IMR-90 (cell line): ENCODE data around the gene TPST1. TPM values are rescaled to one million over a fixed set of nuclear protein-coding genes. Genes with fewer than 3 reads are reported as not detected.

Experiments used
- ATAC-seq: fragments of 200-7000 bp; cut with Tn5 transposase; 2 replicates; pipeline ENCODE4 v1.9.1; 2020; ENCODE audit warnings: low read depth, mild to moderate bottlenecking, moderate library complexity
- BruUV-seq: library from RNA; stranded (reverse); fragments of 400-500 nt; replicated peaks from 2 replicates; lab custom pipeline; 2021; lab: Mats Ljungman, UMichigan
- CTCF ChIA-PET: fragments of 300-600 bp; formaldehyde crosslinking; extraction: SDS; loops from one replicate; lab custom pipeline; 2021; ENCODE audit warnings: antibody characterized with exemption; lab: Yijun Ruan, JAX
- POLR2A ChIA-PET: fragments of 300-600 bp; sonication (Branson Sonifier 250); formaldehyde crosslinking; loops from one replicate; lab custom pipeline; 2022; ENCODE audit warnings: antibody characterized with exemption; ENCODE audit not compliant: unreplicated experiment; lab: Charles Lee
- DNase-seq: peaks from one replicate; pipeline ENCODE4 v3.0.0; 2013
- H2AFZ ChIP-seq: replicated peaks from 2 replicates; pipeline ENCODE3; 2013; ENCODE audit warnings: low read length, mild to moderate bottlenecking; ENCODE audit not compliant: poor library complexity
- H2AK5ac ChIP-seq: 2 replicates; pipeline ENCODE4 v1.6.1; 2013; ENCODE audit warnings: low read depth, low read length, inconsistent platforms
- H2AK9ac ChIP-seq: replicated peaks from 2 replicates; pipeline ENCODE3; 2013; ENCODE audit warnings: mild to moderate bottlenecking, low read depth, low read length, moderate library complexity; ENCODE audit not compliant: poor library complexity
- H2BK120ac ChIP-seq: 2 replicates; pipeline ENCODE4 v1.6.1; 2013; ENCODE audit warnings: low read depth, low read length, inconsistent platforms
- H2BK15ac ChIP-seq: 3 replicates; pipeline ENCODE4 v1.6.1; 2013; ENCODE audit warnings: low read depth, low read length, inconsistent platforms
- H2BK20ac ChIP-seq: 2 replicates; pipeline ENCODE4 v1.6.1; 2013; ENCODE audit warnings: low read depth, mild to moderate bottlenecking, inconsistent platforms, low read length, moderate library complexity
- H2BK5ac ChIP-seq: 2 replicates; pipeline ENCODE4 v1.6.1; 2013; ENCODE audit warnings: mild to moderate bottlenecking, low read depth, low read length, inconsistent platforms; ENCODE audit not compliant: poor library complexity, severe bottlenecking
- H3K14ac ChIP-seq: replicated peaks from 2 replicates; pipeline ENCODE4 v1.6.1; 2013; ENCODE audit warnings: low read depth, low read length, inconsistent platforms
- H3K18ac ChIP-seq: 2 replicates; pipeline ENCODE4 v1.6.1; 2013; ENCODE audit warnings: low read depth, low read length, control low read depth
- H3K23ac ChIP-seq: 2 replicates; pipeline ENCODE4 v1.6.1; 2013; ENCODE audit warnings: low read depth, low read length, inconsistent platforms
- H3K27ac ChIP-seq: 2 replicates; pipeline ENCODE4 v1.5.1; 2013; ENCODE audit warnings: mild to moderate bottlenecking, control low read depth, low read length; ENCODE audit not compliant: insufficient read depth
- H3K27me3 ChIP-seq: 2 replicates; pipeline ENCODE4 v1.6.1; 2013; ENCODE audit warnings: low read length; ENCODE audit not compliant: control insufficient read depth, insufficient read depth
- H3K36me3 ChIP-seq: 2 replicates; pipeline ENCODE4 v1.6.1; 2013; ENCODE audit warnings: low read length, mixed read lengths; ENCODE audit not compliant: control insufficient read depth, insufficient read depth
- H3K4ac ChIP-seq: 2 replicates; pipeline ENCODE4 v1.6.1; 2013; ENCODE audit warnings: low read depth, low read length, inconsistent platforms
- H3K4me1 ChIP-seq: 2 replicates; pipeline ENCODE4 v1.6.1; 2013; ENCODE audit warnings: low read length, mixed read lengths; ENCODE audit not compliant: control insufficient read depth, insufficient read depth
- H3K4me2 ChIP-seq: 2 replicates; pipeline ENCODE4 v1.6.1; 2013; ENCODE audit warnings: low read depth, mild to moderate bottlenecking, control low read depth, low read length, moderate library complexity
- H3K4me3 ChIP-seq: 2 replicates; pipeline ENCODE4 v1.5.1; 2013; ENCODE audit warnings: low read depth, mild to moderate bottlenecking, control low read depth, low read length, moderate library complexity; ENCODE audit not compliant: insufficient read depth
- H3K56ac ChIP-seq: 2 replicates; pipeline ENCODE4 v1.6.1; 2013; ENCODE audit warnings: low read length, inconsistent platforms; ENCODE audit not compliant: insufficient read depth; ENCODE audit errors: extremely low read depth
- H3K79me1 ChIP-seq, 2 experiments: 2 replicates each; pipeline ENCODE4 v1.6.1; 2013; ENCODE audit warnings: low read length in 2 of 2, inconsistent platforms in 1 of 2, low read depth in 1 of 2
- H3K9ac ChIP-seq: 2 replicates; pipeline ENCODE4 v1.6.1; 2013; ENCODE audit warnings: low read depth, low read length, control low read depth
- H3K9me1 ChIP-seq: 2 replicates; pipeline ENCODE4 v1.6.1; 2013; ENCODE audit warnings: low read length, inconsistent platforms; ENCODE audit not compliant: insufficient read depth
- H3K9me3 ChIP-seq: 2 replicates; pipeline ENCODE4 v1.6.1; 2013; ENCODE audit warnings: low read length; ENCODE audit not compliant: control insufficient read depth, insufficient read depth
- H4K20me1 ChIP-seq: 2 replicates; pipeline ENCODE4 v1.6.1; 2013; ENCODE audit warnings: low read length, inconsistent platforms; ENCODE audit not compliant: insufficient read depth
- H4K5ac ChIP-seq: 2 replicates; pipeline ENCODE4 v1.6.1; 2013; ENCODE audit warnings: mild to moderate bottlenecking, low read depth, low read length, control low read depth
- H4K8ac ChIP-seq, 2 experiments: 2 replicates each; pipeline ENCODE4 v1.6.1; 2013; ENCODE audit warnings: low read depth in 2 of 2, low read length in 2 of 2, control low read depth in 1 of 2, inconsistent platforms in 1 of 2
- H4K91ac ChIP-seq: 2 replicates; pipeline ENCODE4 v1.6.1; 2013; ENCODE audit warnings: low read depth, low read length, inconsistent platforms; ENCODE audit not compliant: insufficient read depth
- BHLHE40 ChIP-seq: fragments of 150-350 bp; IDR thresholded peaks from 2 replicates; pipeline ENCODE4 v1.6.1; 2016; ENCODE audit warnings: mild to moderate bottlenecking, low read depth, low read length
- CEBPB ChIP-seq: IDR thresholded peaks from 2 replicates; pipeline ENCODE4 v1.6.1; 2012; ENCODE audit warnings: low read depth, low read length, improper control_type of control experiment
- CHD1 ChIP-seq: IDR thresholded peaks from 2 replicates; pipeline ENCODE4 v1.6.1; 2012; ENCODE audit warnings: low read depth, low read length, improper control_type of control experiment
- CTCF ChIP-seq: conservative IDR thresholded peaks from 2 replicates; pipeline ENCODE4 v1.5.1; 2012; ENCODE audit warnings: mild to moderate bottlenecking, low read depth, low read length, improper control_type of control experiment
- ELK1 ChIP-seq: fragments of 150-350 bp; IDR thresholded peaks from 2 replicates; pipeline ENCODE4 v1.6.1; 2016; ENCODE audit warnings: low read depth, mild to moderate bottlenecking, low read length, moderate library complexity, borderline replicate concordance
- FOS ChIP-seq: fragments of 150-350 bp; IDR thresholded peaks from 2 replicates; pipeline ENCODE4 v1.6.1; 2016; ENCODE audit warnings: low read depth, low read length
- MAFK ChIP-seq: IDR thresholded peaks from 2 replicates; pipeline ENCODE4 v1.6.1; 2012; ENCODE audit warnings: low read depth, low read length, improper control_type of control experiment
- MAZ ChIP-seq: IDR thresholded peaks from 2 replicates; pipeline ENCODE4 v1.6.1; 2012; ENCODE audit warnings: low read depth, mild to moderate bottlenecking, low read length, improper control_type of control experiment, moderate library complexity, borderline replicate concordance
- MXI1 ChIP-seq: IDR thresholded peaks from 2 replicates; pipeline ENCODE4 v1.6.1; 2012; ENCODE audit warnings: low read depth, mild to moderate bottlenecking, low read length, moderate library complexity, borderline replicate concordance
- NFE2L2 ChIP-seq: fragments of 150-350 bp; IDR thresholded peaks from 2 replicates; pipeline ENCODE4 v1.6.1; 2016; ENCODE audit warnings: low read depth, mild to moderate bottlenecking, low read length
- POLR2A ChIP-seq: IDR thresholded peaks from 2 replicates; pipeline ENCODE4 v1.6.1; 2012; ENCODE audit warnings: mild to moderate bottlenecking, low read depth, low read length
- RAD21 ChIP-seq: IDR thresholded peaks from 2 replicates; pipeline ENCODE4 v1.6.1; 2012; ENCODE audit warnings: low read length, improper control_type of control experiment
- RCOR1 ChIP-seq: IDR thresholded peaks from 2 replicates; pipeline ENCODE4 v1.6.1; 2012; ENCODE audit warnings: mild to moderate bottlenecking, low read length, improper control_type of control experiment; ENCODE audit not compliant: insufficient replicate concordance
- RFX5 ChIP-seq: IDR thresholded peaks from 2 replicates; pipeline ENCODE4 v1.8.0; 2012; ENCODE audit warnings: low read depth, mild to moderate bottlenecking, low read length, moderate library complexity
- SMC3 ChIP-seq: fragments of 150-350 bp; IDR thresholded peaks from 2 replicates; pipeline ENCODE4 v1.6.1; 2016; ENCODE audit warnings: low read depth, mild to moderate bottlenecking, antibody characterized with exemption, low read length, moderate library complexity
- USF2 ChIP-seq: fragments of 150-350 bp; IDR thresholded peaks from 2 replicates; pipeline ENCODE4 v1.6.1; 2017; ENCODE audit warnings: mild to moderate bottlenecking, antibody characterized with exemption, low read length, low read depth
- WGBS, 2 experiments: methylation state at CpG; one replicate each; pipeline versions ENCODE4 v1.1.5 to v1.1.7; 2013; ENCODE audit warnings: missing lambda C conversion rate in 2 of 2; ENCODE audit not compliant: insufficient read length in 1 of 2; ENCODE audit errors: extremely low coverage in 2 of 2; 5-methylcytosine and 5-hydroxymethylcytosine counted together
- dilution Hi-C: fragments of 300-500 bp; cut with HindIII; formaldehyde crosslinking; loops from one replicate; pipeline ENCODE4 v1.14.3; 2018; ENCODE audit warnings: low sequenced_read_pairs; ENCODE audit not compliant: unreplicated experiment
- in situ Hi-C: fragments of 300-500 bp; cut with MboI; formaldehyde crosslinking; loops from 3 replicates; pipeline ENCODE4 v1.14.3; 2019; ENCODE audit warnings: low sequenced_read_pairs, inconsistent platforms, mixed read lengths
- intact Hi-C: fragments of 100-400 bp; cut with micrococcal nuclease; formaldehyde crosslinking; loops from 2 replicates; pipeline ENCODE4 v1.10.0; 2022
- polyA plus RNA-seq, 3 experiments: library from polyadenylated mRNA; depleted of rRNA; stranded (reverse); fragments of >200 nt; gene quantifications; 2 replicates each; pipeline ENCODE4 v1.2.3, GENCODE V29; 2012; ENCODE audit warnings: low replicate concordance in 1 of 3
- total RNA-seq: library from RNA; depleted of rRNA; stranded (reverse); fragments of >200 nt; gene quantifications from 2 replicates; pipeline ENCODE4 v1.2.3, GENCODE V29; 2012

Gene TPST1
- total and polyA plus RNA-seq, 2 of the 4 experiments (the other 2 are of a cell fraction) = 37.7 to 58.6 TPM

GRCh38 chr7:66246554-66247171 is 41.5 kb downstream of the TPST1 start:
- no peak overlapping the region for H3K4me2 ChIP-seq
- peaks cover 19 to 56% of the 10 kb centered on the region in 2 experiments for H3K79me1 ChIP-seq
- H3K9ac ChIP-seq = no peak overlapping the region
- H3K27me3 ChIP-seq = no peaks in the 10 kb centered on the region
- CTCF ChIA-PET = interaction anchor here (1.5 kb wide), 2 partner anchors 12 to 23 kb away, joined by 3 to 4 read pairs; no protein-coding TSS in a partner anchor
- dilution Hi-C loops = no loop called here
- H2BK120ac ChIP-seq = no peak overlapping the region
- no peak overlapping the region for H4K8ac ChIP-seq
- H3K36me3 ChIP-seq = peaks cover 11% of the 10 kb centered on the region
- no TSS peak for BruUV-seq
- H3K27ac ChIP-seq = no peak overlapping the region
- H2AK9ac ChIP-seq = no peak overlapping the region
- in situ Hi-C loops = no loop called here
- no peak overlapping the region for H2AFZ ChIP-seq
- ATAC-seq = no peak
- H3K56ac ChIP-seq = no peak overlapping the region
- WGBS, 2 experiments = no CpG with 5 or more reads among the region's 2 CpGs
- no peaks in the 10 kb centered on the region for H3K9me3 ChIP-seq
- POLR2A ChIA-PET = no interaction called here
- TF ChIP-seq MXI1 (no peak), MAFK (no peak), POLR2A (no peak), USF2 (no peak), RAD21 (no peak), BHLHE40 (no peak), CTCF (no peak), NFE2L2 (no peak), CEBPB (no peak), MAZ (no peak), ELK1 (no peak), SMC3 (no peak), CHD1 (no peak), RCOR1 (no peak), RFX5 (no peak), FOS (no peak)
- no peak overlapping the region for H2BK5ac ChIP-seq
- H3K4me3 ChIP-seq = no peak overlapping the region
- H2BK15ac ChIP-seq = no peak overlapping the region
- no peak overlapping the region for H3K23ac ChIP-seq
- no peak overlapping the region for H3K4ac ChIP-seq
- no peak overlapping the region for H2BK20ac ChIP-seq
- intact Hi-C loops = loop anchor here (5.0 kb wide), 1 partner anchor 34 kb away; no protein-coding TSS in a partner anchor
- H3K4me1 ChIP-seq = no peaks in the 10 kb centered on the region
- DNase-seq = no peak
- no peak overlapping the region for H4K5ac ChIP-seq
- H3K14ac ChIP-seq = no peak overlapping the region
- H3K9me1 ChIP-seq = 0 out of 2 replicates have a peak, but pooled peaks cover 4% of the 10 kb centered on the region
- no peak overlapping the region for H3K18ac ChIP-seq
- H4K91ac ChIP-seq = no peak overlapping the region
- peaks cover 10% of the 10 kb centered on the region; the same call in 1 of the 2 replicates for H4K20me1 ChIP-seq
- H2AK5ac ChIP-seq = no peak overlapping the region
